Fibroblast of lung (primary cell): ENCODE results near the gene TSHZ2. TPM values are rescaled to one million over a fixed set of nuclear protein-coding genes. Genes with fewer than 3 reads are reported as not detected.

ENCODE experiments used
- DNase-seq, 2 donors: peaks; one replicate each; pipeline versions ENCODE4 v3.0.0 to v3.0.0-alpha.2; 2010; ENCODE audit warnings: low read depth in 2 of 2
- H2AFZ ChIP-seq: 2 replicates; pipeline ENCODE4 v1.5.1; 2012; ENCODE audit warnings: low read length, control low read depth, inconsistent platforms
- H3K27ac ChIP-seq: 2 replicates; pipeline ENCODE4 v1.5.1; 2011; ENCODE audit warnings: low read length, control low read depth; ENCODE audit not compliant: insufficient read depth
- H3K27me3 ChIP-seq: 2 replicates; pipeline ENCODE4 v1.5.1; 2011; ENCODE audit warnings: mild to moderate bottlenecking, low read length; ENCODE audit not compliant: control insufficient read depth, insufficient read depth
- H3K36me3 ChIP-seq: 2 replicates; pipeline ENCODE4 v1.5.1; 2011; ENCODE audit warnings: low read length; ENCODE audit not compliant: control insufficient read depth, insufficient read depth
- H3K4me1 ChIP-seq: 2 replicates; pipeline ENCODE4 v1.5.1; 2011; ENCODE audit warnings: low read length; ENCODE audit not compliant: control insufficient read depth, insufficient read depth; ENCODE audit errors: extremely low read depth
- H3K4me2 ChIP-seq: 2 replicates; pipeline ENCODE4 v1.5.1; 2011; ENCODE audit warnings: low read length, control low read depth; ENCODE audit not compliant: insufficient read depth; ENCODE audit errors: extremely low read depth
- H3K4me3 ChIP-seq, 4 experiments: fragments of 200-600 bp in 1 of 4; sonication (generic) in 1 of 4; replicated peaks in 1 of 4; 2 replicates each; pipeline ENCODE4 v1.5.1; 2011 to 2016; ENCODE audit warnings: low read length in 4 of 4, low read depth in 3 of 4, mild to moderate bottlenecking in 3 of 4, control low read depth in 2 of 4, inconsistent platforms in 1 of 4, mixed read lengths in 1 of 4; ENCODE audit not compliant: insufficient read depth in 1 of 4; ENCODE audit errors: control extremely low read depth in 1 of 4
- H3K79me2 ChIP-seq: 2 replicates; pipeline ENCODE4 v1.5.1; 2012; ENCODE audit warnings: mild to moderate bottlenecking, low read length, inconsistent platforms; ENCODE audit not compliant: control insufficient read depth, insufficient read depth
- H3K9ac ChIP-seq: 2 replicates; pipeline ENCODE4 v1.5.1; 2011; ENCODE audit warnings: mild to moderate bottlenecking, low read length, control low read depth; ENCODE audit not compliant: insufficient read depth
- H3K9me3 ChIP-seq: 2 replicates; pipeline ENCODE4 v1.5.1; 2012; ENCODE audit warnings: low read depth, low read length; ENCODE audit not compliant: control insufficient read depth, insufficient read depth
- H4K20me1 ChIP-seq: 2 replicates; pipeline ENCODE4 v1.5.1; 2011; ENCODE audit warnings: low read length; ENCODE audit not compliant: control insufficient read depth, insufficient read depth; ENCODE audit errors: extremely low read depth
- EZH2 ChIP-seq: IDR thresholded peaks from 2 replicates; pipeline ENCODE4 v1.5.1; 2012; ENCODE audit warnings: low read length, control low read depth, mild to moderate bottlenecking; ENCODE audit errors: missing control alignments
- polyA plus RNA-seq, 2 donors: library from polyadenylated mRNA; depleted of rRNA in 1 of 2; stranded (reverse) in 1 of 2; unstranded in 1 of 2; fragments of >200 nt; gene quantifications; 2 replicates each; pipeline ENCODE4 v1.2.1, GENCODE V29; 2011 to 2012; ENCODE audit warnings: missing spikeins in 1 of 2
- total RNA-seq: library from RNA; depleted of rRNA; stranded (reverse); fragments of >200 nt; gene quantifications from 2 replicates; pipeline ENCODE4 v1.2.1, GENCODE V29; 2014
- TF ChIP-seq, protein P1 (sequence below), 2 donors: IDR thresholded peaks in 1 of 2; conservative IDR thresholded peaks in 1 of 2; 1 replicate in 1 of 2; 2 replicates in 1 of 2; pipeline ENCODE4 v1.5.1; 2011 to 2012; ENCODE audit warnings: low read length in 2 of 2, control low read depth in 1 of 2, inconsistent platforms in 1 of 2, low read depth in 1 of 2, mild to moderate bottlenecking in 1 of 2

TSHZ2 gene
- total and polyA plus RNA-seq, 2 donors (not counting 1 experiment from before 2014, with no cell fraction given), result 0.15 to 2.6 TPM

DNA sequence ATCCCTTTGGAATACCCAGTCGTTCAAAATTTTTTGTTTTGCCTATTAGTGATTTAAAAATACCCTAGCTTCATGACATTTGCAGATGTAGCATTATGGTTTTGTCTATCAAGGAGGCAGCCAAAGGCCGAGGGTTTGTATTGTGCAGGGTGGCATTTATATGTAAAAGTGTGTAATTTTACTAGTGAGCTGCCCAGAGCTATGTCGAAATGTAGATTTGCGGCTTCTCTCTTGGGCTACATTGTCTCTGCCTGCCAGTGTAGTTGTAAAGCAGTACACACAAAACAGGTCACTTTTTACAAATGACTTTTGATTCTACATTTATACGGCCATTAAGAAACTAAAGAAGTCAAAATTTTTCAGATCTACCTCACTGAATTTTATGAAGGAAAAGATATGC lies 87.7 kb downstream of the TSHZ2 start:
- Histone ChIP-seq H3K9ac (no peak overlapping the region), H4K20me1 (no peaks in the 10 kb centered on the region), H3K4me2 (no peak overlapping the region), H3K27ac (no peak overlapping the region), H3K79me2 (no peaks in the 10 kb centered on the region), H3K4me1 (no peaks in the 10 kb centered on the region), H3K4me3 (no peak overlapping the region), H3K9me3 (no peaks in the 10 kb centered on the region), H3K36me3 (no peaks in the 10 kb centered on the region), H2AFZ (no peak overlapping the region), H3K27me3 (no peaks in the 10 kb centered on the region)
- TF ChIP-seq, protein P1, sequence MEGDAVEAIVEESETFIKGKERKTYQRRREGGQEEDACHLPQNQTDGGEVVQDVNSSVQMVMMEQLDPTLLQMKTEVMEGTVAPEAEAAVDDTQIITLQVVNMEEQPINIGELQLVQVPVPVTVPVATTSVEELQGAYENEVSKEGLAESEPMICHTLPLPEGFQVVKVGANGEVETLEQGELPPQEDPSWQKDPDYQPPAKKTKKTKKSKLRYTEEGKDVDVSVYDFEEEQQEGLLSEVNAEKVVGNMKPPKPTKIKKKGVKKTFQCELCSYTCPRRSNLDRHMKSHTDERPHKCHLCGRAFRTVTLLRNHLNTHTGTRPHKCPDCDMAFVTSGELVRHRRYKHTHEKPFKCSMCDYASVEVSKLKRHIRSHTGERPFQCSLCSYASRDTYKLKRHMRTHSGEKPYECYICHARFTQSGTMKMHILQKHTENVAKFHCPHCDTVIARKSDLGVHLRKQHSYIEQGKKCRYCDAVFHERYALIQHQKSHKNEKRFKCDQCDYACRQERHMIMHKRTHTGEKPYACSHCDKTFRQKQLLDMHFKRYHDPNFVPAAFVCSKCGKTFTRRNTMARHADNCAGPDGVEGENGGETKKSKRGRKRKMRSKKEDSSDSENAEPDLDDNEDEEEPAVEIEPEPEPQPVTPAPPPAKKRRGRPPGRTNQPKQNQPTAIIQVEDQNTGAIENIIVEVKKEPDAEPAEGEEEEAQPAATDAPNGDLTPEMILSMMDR (conservative IDR thresholded peaks at IDR 0.05 in 1 of 2, IDR thresholded peaks at IDR 0.05 in 1 of 2; ENCODE audit: low read depth in 1 of 2, low read length in 2 of 2), result no peak
- no peak for TF ChIP-seq EZH2
- no peak for DNase-seq

DNA sequence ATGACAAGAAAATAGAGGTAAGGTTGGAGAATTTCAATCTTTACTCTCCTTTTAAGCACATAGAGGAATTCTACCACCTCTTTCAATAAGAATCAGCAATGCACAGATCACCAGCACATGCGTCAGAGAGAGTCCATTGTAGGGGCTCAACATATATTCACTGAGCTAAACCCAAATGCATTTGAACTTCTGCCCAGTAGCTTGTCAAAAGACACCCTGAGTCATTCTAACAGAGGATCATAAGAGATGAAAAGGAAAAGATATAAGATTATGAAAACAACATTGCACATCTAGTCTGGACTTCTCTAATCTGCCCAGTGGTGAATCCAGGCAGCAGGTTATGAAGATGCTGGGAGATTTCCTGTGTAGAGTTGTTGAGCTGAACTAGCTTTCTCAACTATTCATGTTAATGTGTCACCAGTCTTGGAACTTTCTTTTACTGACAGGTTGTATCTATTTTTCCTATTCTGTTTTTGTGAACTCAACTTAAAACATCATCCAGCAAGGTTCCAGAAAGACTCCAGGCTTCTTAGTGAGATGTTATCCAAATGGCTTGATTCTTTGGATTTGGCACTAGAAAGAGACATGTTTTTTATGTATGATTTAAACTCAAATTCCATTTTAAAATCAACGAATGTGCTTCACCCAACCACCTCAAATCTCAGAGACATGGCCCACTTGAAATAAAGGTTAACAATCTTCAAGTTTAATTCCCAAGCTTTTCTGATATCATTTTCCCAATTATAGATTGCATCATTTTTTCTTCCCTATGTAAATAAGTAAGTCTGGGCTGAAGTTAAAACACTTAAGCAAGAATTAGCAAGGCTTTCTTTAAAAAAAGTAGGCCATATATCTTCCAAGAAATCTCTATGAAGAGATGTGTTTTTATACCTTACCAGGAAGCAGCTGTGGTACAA lies 89.3 kb downstream of the TSHZ2 start:
- Histone ChIP-seq H3K9ac (no peak overlapping the region), H3K27me3 (no peaks in the 10 kb centered on the region), H3K9me3 (no peaks in the 10 kb centered on the region), H3K36me3 (no peaks in the 10 kb centered on the region), H3K4me1 (no peaks in the 10 kb centered on the region), H3K4me3 (no peak overlapping the region), H3K27ac (no peak overlapping the region), H3K4me2 (no peak overlapping the region), H2AFZ (no peak overlapping the region), H4K20me1 (no peaks in the 10 kb centered on the region), H3K79me2 (no peaks in the 10 kb centered on the region)
- no peak for TF ChIP-seq EZH2
- TF ChIP-seq, protein P1 (conservative IDR thresholded peaks at IDR 0.05 in 1 of 2, IDR thresholded peaks at IDR 0.05 in 1 of 2; ENCODE audit: low read depth in 1 of 2, low read length in 2 of 2), result no peak
- DNase-seq, result peak in 1 of 2 donors; percentile 36

DNA sequence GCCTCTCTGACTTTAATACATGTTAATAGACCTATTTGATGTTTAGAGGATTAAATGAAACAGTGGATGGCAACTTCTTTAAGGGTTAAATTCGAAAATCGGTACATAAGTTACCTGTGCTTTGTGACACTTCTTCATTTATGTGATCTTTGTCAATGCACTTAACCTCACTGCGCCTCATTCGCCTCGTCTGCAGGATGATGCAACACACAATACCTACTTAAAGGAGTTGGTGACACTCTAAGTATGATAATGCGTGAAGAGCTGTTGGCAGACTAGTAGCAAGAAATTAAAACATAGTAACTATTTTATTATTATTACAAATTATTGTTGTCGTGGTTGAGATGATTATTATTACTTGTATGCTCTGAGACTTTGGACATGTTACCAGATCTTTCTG lies 92.8 kb downstream of the TSHZ2 start:
- Histone ChIP-seq H3K4me1 (no peaks in the 10 kb centered on the region), H3K9ac (no peak overlapping the region), H3K4me3 (no peak overlapping the region), H3K36me3 (no peaks in the 10 kb centered on the region), H3K4me2 (no peak overlapping the region), H2AFZ (no peak overlapping the region), H3K9me3 (no peaks in the 10 kb centered on the region), H3K27ac (no peak overlapping the region), H4K20me1 (no peaks in the 10 kb centered on the region), H3K27me3 (no peaks in the 10 kb centered on the region), H3K79me2 (no peaks in the 10 kb centered on the region)
- TF ChIP-seq, protein P1 (conservative IDR thresholded peaks at IDR 0.05 in 1 of 2, IDR thresholded peaks at IDR 0.05 in 1 of 2; ENCODE audit: low read depth in 1 of 2, low read length in 2 of 2), result no peak
- no peak for TF ChIP-seq EZH2
- no peak for DNase-seq
